Prostate gland (tissue), 2 donors: ENCODE data around the gene COL9A3.

Experiments used
- CTCF ChIP-seq, 4 experiments: fragments of 200-600 bp in 2 of 4; fragments of 450-650 bp in 2 of 4; sonication (generic) in 2 of 4; IDR thresholded peaks; 1 replicate in 3 of 4; 2 replicates in 1 of 4; pipeline ENCODE4 v1.5.1; 2016 to 2019; ENCODE audit warnings: antibody characterized with exemption in 4 of 4, mild to moderate bottlenecking in 2 of 4, moderate library complexity in 2 of 4
- POLR2A ChIP-seq: fragments of 450-650 bp; IDR thresholded peaks from one replicate; pipeline ENCODE4 v1.6.1; 2016; ENCODE audit warnings: antibody characterized with exemption, mild to moderate bottlenecking

DNA sequence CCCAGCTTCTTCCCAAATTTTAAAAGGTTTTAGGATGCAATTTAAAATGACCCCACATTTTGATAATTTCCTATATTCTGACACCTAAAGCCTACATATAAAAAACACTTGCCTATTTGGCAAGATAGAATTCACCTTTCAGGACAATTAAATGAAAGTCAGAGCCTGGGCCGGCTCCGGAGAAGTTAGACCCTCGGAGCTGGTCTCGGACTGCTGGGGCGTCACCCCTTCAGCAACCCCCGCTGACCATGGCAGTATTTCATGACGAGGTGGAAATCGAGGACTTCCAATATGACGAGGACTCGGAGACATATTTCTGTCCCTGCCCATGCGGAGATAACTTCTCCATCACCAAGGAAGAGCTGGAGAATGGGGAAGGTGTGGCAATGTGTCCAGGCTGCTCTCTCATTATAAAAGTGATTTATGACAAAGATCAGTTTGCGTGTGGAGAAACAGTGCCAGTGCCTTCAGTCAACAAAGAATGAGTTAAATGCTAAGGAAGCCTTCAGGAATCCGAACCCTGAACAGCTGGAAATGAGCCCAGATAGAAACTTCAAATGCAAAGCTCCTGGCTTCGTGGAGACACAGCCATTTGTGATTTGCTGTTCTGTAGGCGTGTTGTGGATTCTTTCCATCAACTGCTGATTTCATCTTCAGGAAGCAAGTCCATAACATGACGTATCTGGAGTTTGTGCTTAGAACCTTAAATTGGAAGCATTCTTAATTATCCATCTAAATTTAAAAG lies 28.7 kb downstream of the COL9A3 start:
- TF ChIP-seq CTCF (IDR thresholded peaks at IDR 0.05) (no peak), POLR2A (no peak)
